OCI-LY7 (cell line): ENCODE measurements around the gene RCVRN. TPM values are rescaled to one million over a fixed set of nuclear protein-coding genes. Genes with fewer than 3 reads are reported as not detected.

Source experiments
- BruUV-seq: library from RNA; stranded (reverse); fragments of 400-500 nt; replicated peaks from 2 replicates; lab custom pipeline; 2021; lab: Mats Ljungman, UMichigan
- CTCF ChIA-PET: fragments of 300-600 bp; sonication (Branson Sonifier 250); formaldehyde crosslinking; loops from one replicate; lab custom pipeline; 2022; ENCODE audit warnings: antibody characterized with exemption; ENCODE audit not compliant: unreplicated experiment; lab: Charles Lee
- POLR2A ChIA-PET: fragments of 300-600 bp; sonication (Branson Sonifier 250); formaldehyde crosslinking; loops from one replicate; lab custom pipeline; 2022; ENCODE audit warnings: antibody characterized with exemption; lab: Charles Lee
- DNase-seq: peaks from one replicate; pipeline ENCODE4 v3.0.0-alpha.2; 2015; ENCODE audit warnings: low spot score
- H2AFZ ChIP-seq: fragments of 200-600 bp; sonication (generic), shearing (Covaris generic); 2 replicates; pipeline ENCODE4 v1.6.1; 2014; ENCODE audit warnings: mild to moderate bottlenecking, antibody characterized with exemption, low read length, moderate library complexity
- H3K27ac ChIP-seq: fragments of 200-600 bp; sonication (generic); 2 replicates; pipeline ENCODE4 v1.5.1; 2014; ENCODE audit warnings: mixed run types, low read depth, mild to moderate bottlenecking, moderate library complexity, low read length, inconsistent platforms; ENCODE audit not compliant: poor library complexity, severe bottlenecking
- H3K36me3 ChIP-seq: fragments of 200-600 bp; sonication (generic); 2 replicates; pipeline ENCODE4 v1.6.1; 2014; ENCODE audit warnings: mild to moderate bottlenecking, antibody characterized with exemption, low read length, moderate library complexity, mixed read lengths; ENCODE audit not compliant: insufficient read depth
- H3K4me1 ChIP-seq: fragments of 200-600 bp; sonication (generic); 2 replicates; pipeline ENCODE4 v1.5.1; 2014; ENCODE audit warnings: mild to moderate bottlenecking, low read length; ENCODE audit not compliant: insufficient read depth, poor library complexity, severe bottlenecking
- H3K4me2 ChIP-seq: fragments of 200-600 bp; sonication (generic); 2 replicates; pipeline ENCODE4 v1.6.1; 2014; ENCODE audit warnings: mild to moderate bottlenecking, low read length
- H3K4me3 ChIP-seq: fragments of 200-600 bp; sonication (generic); 2 replicates; pipeline ENCODE4 v1.5.1; 2014; ENCODE audit warnings: mild to moderate bottlenecking, low read depth, low read length; ENCODE audit not compliant: poor library complexity, severe bottlenecking
- H3K79me2 ChIP-seq: fragments of 200-600 bp; sonication (generic); 2 replicates; pipeline ENCODE4 v1.6.1; 2016; ENCODE audit warnings: low read depth, mild to moderate bottlenecking, low read length, moderate library complexity, mixed read lengths; ENCODE audit not compliant: insufficient read depth
- H3K9me2 ChIP-seq: fragments of 200-600 bp; sonication (generic); 2 replicates; pipeline ENCODE4 v1.6.1; 2016; ENCODE audit warnings: mild to moderate bottlenecking, low read length, mixed read lengths; ENCODE audit not compliant: insufficient read depth
- H3K9me3 ChIP-seq: fragments of 200-600 bp; sonication (generic); 2 replicates; pipeline ENCODE4 v1.6.1; 2014; ENCODE audit warnings: mild to moderate bottlenecking, mixed run types, low read length, mixed read lengths
- H4K20me1 ChIP-seq: fragments of 200-600 bp; sonication (generic); 2 replicates; pipeline ENCODE4 v1.6.1; 2014; ENCODE audit warnings: mild to moderate bottlenecking, antibody characterized with exemption, low read length, moderate library complexity, mixed read lengths; ENCODE audit not compliant: insufficient read depth
- CTCF ChIP-seq: fragments of 200-600 bp; sonication (generic); conservative IDR thresholded peaks from 2 replicates; pipeline ENCODE4 v1.5.1; 2014; ENCODE audit warnings: mild to moderate bottlenecking, antibody characterized with exemption, low read length, moderate library complexity, mixed read lengths
- EZH2phosphoT487 ChIP-seq: fragments of 200-600 bp; sonication (generic); IDR thresholded peaks from 2 replicates; pipeline ENCODE4 v1.6.1; 2018; ENCODE audit warnings: low read depth, borderline replicate concordance, mild to moderate bottlenecking, mixed run types, antibody characterized with exemption, low read length, moderate library complexity, mixed read lengths
- intact Hi-C: fragments of 100-400 bp; cut with micrococcal nuclease; formaldehyde crosslinking; loops from one replicate; pipeline ENCODE4 v1.10.0; 2022; ENCODE audit not compliant: unreplicated experiment
- total RNA-seq, 2 experiments: library from RNA; depleted of rRNA in 1 of 2; stranded (reverse); fragments of >200 nt in 1 of 2; shearing (Covaris generic) in 1 of 2; gene quantifications; 2 replicates each; pipeline ENCODE4 v1.2.3, GENCODE V29; 2014 to 2022

The RCVRN gene
- total RNA-seq, 2 experiments from 2014 or later, result not detected

DNA sequence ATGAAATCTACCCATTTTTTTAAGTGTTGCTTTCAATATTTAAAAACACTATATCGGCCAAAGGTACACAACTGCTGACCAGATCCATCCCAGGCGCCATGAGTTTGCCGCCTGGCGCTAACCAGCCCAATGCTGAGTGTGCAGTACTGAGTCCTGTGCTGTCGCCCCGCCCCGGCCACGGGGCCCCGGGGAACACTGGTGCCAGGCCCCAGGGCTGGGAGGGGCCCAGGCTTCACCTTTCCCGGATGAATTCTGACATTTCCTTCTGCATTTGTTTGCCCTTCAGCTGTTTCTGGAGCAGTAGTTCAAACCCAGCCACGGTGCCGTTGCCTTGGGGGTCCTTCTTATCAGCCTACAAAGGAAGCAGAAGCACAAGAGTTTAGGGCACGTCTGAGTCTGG, 37.8 kb upstream of the RCVRN start:
- H3K9me2 ChIP-seq, result no peaks in the 10 kb centered on the region
- no TSS peak for BruUV-seq
- H3K79me2 ChIP-seq, result no peaks in the 10 kb centered on the region
- H3K36me3 ChIP-seq, result no peaks in the 10 kb centered on the region
- H2AFZ ChIP-seq, result no peak overlapping the region
- H3K4me1 ChIP-seq, result no peaks in the 10 kb centered on the region
- no peak overlapping the region for H3K27ac ChIP-seq
- H3K4me2 ChIP-seq, result no peak overlapping the region
- POLR2A ChIA-PET, result no interaction called here
- CTCF ChIA-PET, result no interaction called here
- no peak for DNase-seq
- intact Hi-C loops, result no loop called here
- no peak for TF ChIP-seq CTCF
- TF ChIP-seq EZH2phosphoT487, result no peak
- H3K9me3 ChIP-seq, result no peaks in the 10 kb centered on the region
- H4K20me1 ChIP-seq, result no peaks in the 10 kb centered on the region
- H3K4me3 ChIP-seq, result no peak overlapping the region

DNA sequence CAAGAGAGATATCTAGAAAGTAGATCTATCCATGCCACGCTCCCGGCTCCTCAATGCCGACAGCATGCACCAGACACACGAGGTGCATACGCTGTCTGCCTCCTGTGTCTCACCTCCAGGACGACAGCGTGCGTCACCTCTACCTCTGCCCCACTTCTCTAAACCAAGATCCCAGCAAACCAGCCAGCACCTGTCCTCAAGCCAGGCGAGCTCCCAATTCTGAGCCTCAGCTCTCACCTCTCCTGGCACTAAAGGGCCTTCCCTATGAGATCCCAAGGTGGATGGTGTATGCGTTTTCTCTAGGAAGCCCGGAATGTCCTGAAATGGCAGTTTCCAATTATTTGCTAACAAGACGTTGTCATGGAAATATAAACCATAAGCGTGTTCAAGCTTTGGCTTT, 36.2 kb upstream of the RCVRN start:
- Histone ChIP-seq H2AFZ (no peak overlapping the region), H3K36me3 (no peaks in the 10 kb centered on the region), H4K20me1 (no peaks in the 10 kb centered on the region), H3K9me2 (no peaks in the 10 kb centered on the region), H3K9me3 (no peaks in the 10 kb centered on the region), H3K4me2 (no peak overlapping the region), H3K4me3 (no peak overlapping the region), H3K79me2 (no peaks in the 10 kb centered on the region), H3K4me1 (no peaks in the 10 kb centered on the region), H3K27ac (no peak overlapping the region)
- ChIA-PET CTCF (no interaction called here), POLR2A (no interaction called here)
- no TSS peak for BruUV-seq
- intact Hi-C loops, result no loop called here
- DNase-seq, result no peak
- TF ChIP-seq EZH2phosphoT487 (no peak), CTCF (no peak)

GRCh38 chr17:9940841-9941240, 35.8 kb upstream of the RCVRN start:
- CTCF ChIA-PET, result no interaction called here

More at GRCh38 chr17:9940841-9941240, 35.8 kb upstream of the RCVRN start:
- intact Hi-C loops, result no loop called here
- no peaks in the 10 kb centered on the region for H3K79me2 ChIP-seq
- no peak overlapping the region for H3K4me3 ChIP-seq
- H2AFZ ChIP-seq, result no peak overlapping the region
- no peaks in the 10 kb centered on the region for H3K9me2 ChIP-seq
- H4K20me1 ChIP-seq, result no peaks in the 10 kb centered on the region
- BruUV-seq, result no TSS peak
- no peaks in the 10 kb centered on the region for H3K4me1 ChIP-seq
- H3K36me3 ChIP-seq, result no peaks in the 10 kb centered on the region
- H3K27ac ChIP-seq, result no peak overlapping the region
- TF ChIP-seq CTCF (no peak), EZH2phosphoT487 (no peak)
- H3K4me2 ChIP-seq, result no peak overlapping the region
- POLR2A ChIA-PET, result no interaction called here
- H3K9me3 ChIP-seq, result no peaks in the 10 kb centered on the region
- DNase-seq, result no peak
